MM.1S (cell line): ENCODE measurements around the gene BID.
A peak's percentile ranks its signal among the peaks of the same experiment; 100 is the strongest.

Source experiments
- DNase-seq: peaks from one replicate; pipeline ENCODE4 v3.0.0-alpha.2; 2015
- H2AFZ ChIP-seq: fragments of 300-600 bp; sonication (generic); 2 replicates; pipeline ENCODE4 v1.6.0; 2016; ENCODE audit warnings: antibody characterized with exemption, low read length
- H3F3A ChIP-seq: fragments of 300-600 bp; sonication (generic); 2 replicates; pipeline ENCODE4 v1.6.1; 2016; ENCODE audit warnings: mild to moderate bottlenecking, antibody characterized with exemption, low read length, moderate library complexity, mixed read lengths; ENCODE audit not compliant: insufficient read depth
- H3K27ac ChIP-seq: fragments of 300-600 bp; sonication (generic); 2 replicates; pipeline ENCODE4 v1.5.1; 2016; ENCODE audit warnings: mild to moderate bottlenecking, low read length
- H3K27me3 ChIP-seq: fragments of 300-600 bp; sonication (generic); replicated peaks from 2 replicates; pipeline ENCODE4 v1.6.0; 2016; ENCODE audit warnings: low read length; ENCODE audit not compliant: insufficient read depth
- H3K36me3 ChIP-seq: fragments of 300-600 bp; sonication (generic); replicated peaks from 2 replicates; pipeline ENCODE4 v1.6.1; 2016; ENCODE audit warnings: mild to moderate bottlenecking, low read length, mixed read lengths; ENCODE audit not compliant: insufficient read depth
- H3K4me1 ChIP-seq: fragments of 300-600 bp; sonication (generic); 2 replicates; pipeline ENCODE4 v1.6.1; 2016; ENCODE audit warnings: low read length, mixed read lengths
- H3K4me2 ChIP-seq: fragments of 300-600 bp; sonication (generic); 2 replicates; pipeline ENCODE4 v1.6.0; 2016; ENCODE audit warnings: low read depth, low read length
- H3K4me3 ChIP-seq: fragments of 300-600 bp; sonication (generic); 2 replicates; pipeline ENCODE4 v1.5.1; 2016; ENCODE audit warnings: low read length, mixed read lengths
- H3K79me2 ChIP-seq: fragments of 300-600 bp; sonication (generic); 2 replicates; pipeline ENCODE4 v1.6.1; 2016; ENCODE audit warnings: mixed run types, low read length, mixed read lengths
- H3K9ac ChIP-seq: fragments of 300-600 bp; sonication (generic); 2 replicates; pipeline ENCODE4 v1.6.1; 2016; ENCODE audit warnings: low read length, mixed read lengths
- H3K9me2 ChIP-seq: fragments of 300-600 bp; sonication (generic); replicated peaks from 2 replicates; pipeline ENCODE4 v1.6.1; 2016; ENCODE audit warnings: mild to moderate bottlenecking, low read length, mixed read lengths; ENCODE audit not compliant: insufficient read depth
- H3K9me3 ChIP-seq: fragments of 300-600 bp; sonication (generic); replicated peaks from 2 replicates; pipeline ENCODE4 v1.6.1; 2016; ENCODE audit warnings: mild to moderate bottlenecking, low read length, mixed read lengths; ENCODE audit not compliant: insufficient read depth
- H4K20me1 ChIP-seq: fragments of 300-600 bp; sonication (generic); 2 replicates; pipeline ENCODE4 v1.6.1; 2016; ENCODE audit warnings: mild to moderate bottlenecking, low read length, moderate library complexity, mixed read lengths; ENCODE audit not compliant: insufficient read depth
- EZH2 ChIP-seq: fragments of 300-600 bp; sonication (generic); optimal IDR thresholded peaks from 2 replicates; pipeline ENCODE3; 2017; ENCODE audit warnings: low read depth, mild to moderate bottlenecking, antibody characterized with exemption, low read length, mixed read lengths
- EZH2phosphoT487 ChIP-seq: fragments of 300-600 bp; sonication (generic); IDR thresholded peaks from 2 replicates; pipeline ENCODE4 v1.6.1; 2018; ENCODE audit warnings: antibody characterized with exemption, low read length
- TF ChIP-seq, protein P1 (sequence below): fragments of 300-600 bp; sonication (generic); IDR thresholded peaks from 2 replicates; pipeline ENCODE4 v1.5.1; 2016; ENCODE audit warnings: antibody characterized with exemption, low read length, mixed read lengths

The BID gene

DNA sequence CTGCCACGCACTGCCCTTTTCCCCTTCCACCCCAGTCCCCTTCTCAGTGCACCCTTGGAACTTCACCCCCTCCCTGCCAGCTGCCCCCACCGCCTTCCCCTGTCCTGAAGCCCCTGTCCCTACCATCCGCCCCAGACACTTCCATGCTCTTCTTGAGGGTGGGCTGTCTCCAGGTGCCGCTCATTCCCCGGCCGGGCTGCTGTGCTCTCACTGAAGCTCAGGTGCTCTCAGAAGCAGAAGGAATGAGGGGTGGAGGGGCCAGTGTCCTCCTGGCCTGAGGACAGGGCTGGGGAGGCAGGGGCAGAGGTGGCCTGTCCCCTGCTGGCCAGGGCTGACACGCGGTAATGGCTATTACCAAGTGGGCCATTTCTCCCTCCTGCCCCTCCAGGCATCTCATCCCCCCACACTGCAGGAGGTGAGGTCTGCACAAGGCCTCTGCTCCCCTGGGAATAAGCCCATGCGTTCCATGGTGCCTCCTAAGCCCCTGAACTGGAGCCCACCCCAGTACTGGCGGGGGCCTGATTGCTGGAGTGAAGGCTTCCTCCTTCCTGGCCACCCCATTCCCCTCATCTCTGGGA is 6.6 kb upstream of the BID start:
- no peaks in the 10 kb centered on the region for H4K20me1 ChIP-seq
- H3K9me2 ChIP-seq = no peaks in the 10 kb centered on the region
- H3K79me2 ChIP-seq = peaks cover 27% of the 10 kb centered on the region
- H3K4me2 ChIP-seq = no peak overlapping the region
- TF ChIP-seq, protein P1, sequence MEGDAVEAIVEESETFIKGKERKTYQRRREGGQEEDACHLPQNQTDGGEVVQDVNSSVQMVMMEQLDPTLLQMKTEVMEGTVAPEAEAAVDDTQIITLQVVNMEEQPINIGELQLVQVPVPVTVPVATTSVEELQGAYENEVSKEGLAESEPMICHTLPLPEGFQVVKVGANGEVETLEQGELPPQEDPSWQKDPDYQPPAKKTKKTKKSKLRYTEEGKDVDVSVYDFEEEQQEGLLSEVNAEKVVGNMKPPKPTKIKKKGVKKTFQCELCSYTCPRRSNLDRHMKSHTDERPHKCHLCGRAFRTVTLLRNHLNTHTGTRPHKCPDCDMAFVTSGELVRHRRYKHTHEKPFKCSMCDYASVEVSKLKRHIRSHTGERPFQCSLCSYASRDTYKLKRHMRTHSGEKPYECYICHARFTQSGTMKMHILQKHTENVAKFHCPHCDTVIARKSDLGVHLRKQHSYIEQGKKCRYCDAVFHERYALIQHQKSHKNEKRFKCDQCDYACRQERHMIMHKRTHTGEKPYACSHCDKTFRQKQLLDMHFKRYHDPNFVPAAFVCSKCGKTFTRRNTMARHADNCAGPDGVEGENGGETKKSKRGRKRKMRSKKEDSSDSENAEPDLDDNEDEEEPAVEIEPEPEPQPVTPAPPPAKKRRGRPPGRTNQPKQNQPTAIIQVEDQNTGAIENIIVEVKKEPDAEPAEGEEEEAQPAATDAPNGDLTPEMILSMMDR = no peak
- no peak overlapping the region for H3K4me3 ChIP-seq
- H3K9me3 ChIP-seq = no peaks in the 10 kb centered on the region
- no peak overlapping the region for H3K9ac ChIP-seq
- H3K27ac ChIP-seq = peak overlapping the region; percentile 57
- H3K36me3 ChIP-seq = no peaks in the 10 kb centered on the region
- no peak for DNase-seq
- no peaks in the 10 kb centered on the region for H3K4me1 ChIP-seq
- H3F3A ChIP-seq = peaks cover 8% of the 10 kb centered on the region
- no peak overlapping the region for H2AFZ ChIP-seq
- no peaks in the 10 kb centered on the region for H3K27me3 ChIP-seq

DNA sequence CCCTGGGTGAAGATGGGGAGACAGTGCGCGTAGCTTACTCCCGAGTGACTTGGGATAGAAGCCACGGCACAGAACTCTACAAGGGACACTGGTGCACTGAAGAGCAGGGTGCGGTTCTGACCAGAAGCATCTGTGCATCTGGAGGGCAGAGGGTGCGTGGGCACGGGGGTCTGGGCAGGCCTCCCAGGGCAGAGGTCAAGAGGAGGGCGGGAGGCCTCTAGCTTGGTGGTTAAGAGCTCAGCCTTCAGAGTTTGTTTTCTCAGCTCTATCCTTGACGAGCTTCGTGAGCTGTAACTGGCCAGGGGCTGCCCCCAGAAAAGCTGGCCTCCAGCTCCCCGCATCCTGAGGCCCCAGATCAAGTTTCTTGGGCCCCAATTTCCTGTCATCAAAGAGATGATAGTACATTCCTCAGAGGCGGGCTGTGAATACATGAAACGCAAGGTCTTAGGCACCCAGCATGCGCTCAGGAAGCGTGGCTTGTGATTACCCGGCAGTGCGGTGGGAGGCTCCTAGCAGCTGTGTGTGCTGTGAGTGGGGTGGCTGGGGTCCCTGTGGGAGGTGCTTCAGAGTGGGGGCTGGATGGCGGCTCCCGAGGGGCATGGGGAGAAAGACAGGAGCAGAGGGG is 6.0 kb upstream of the BID start:
- DNase-seq = no peak
- peaks cover 8% of the 10 kb centered on the region for H3F3A ChIP-seq
- no peaks in the 10 kb centered on the region for H3K4me1 ChIP-seq
- TF ChIP-seq, protein P1 = no peak
- no peak for TF ChIP-seq EZH2
- TF ChIP-seq EZH2phosphoT487 = no peak
- no peak overlapping the region for H3K4me2 ChIP-seq
- H3K9me3 ChIP-seq = no peaks in the 10 kb centered on the region
- no peaks in the 10 kb centered on the region for H3K36me3 ChIP-seq
- no peaks in the 10 kb centered on the region for H4K20me1 ChIP-seq
- H3K9ac ChIP-seq = no peak overlapping the region
- H2AFZ ChIP-seq = no peak overlapping the region
- no peaks in the 10 kb centered on the region for H3K9me2 ChIP-seq
- H3K27ac ChIP-seq = no peak overlapping the region
- H3K4me3 ChIP-seq = no peak overlapping the region
- H3K79me2 ChIP-seq = peaks cover 27% of the 10 kb centered on the region
- H3K27me3 ChIP-seq = no peaks in the 10 kb centered on the region

DNA sequence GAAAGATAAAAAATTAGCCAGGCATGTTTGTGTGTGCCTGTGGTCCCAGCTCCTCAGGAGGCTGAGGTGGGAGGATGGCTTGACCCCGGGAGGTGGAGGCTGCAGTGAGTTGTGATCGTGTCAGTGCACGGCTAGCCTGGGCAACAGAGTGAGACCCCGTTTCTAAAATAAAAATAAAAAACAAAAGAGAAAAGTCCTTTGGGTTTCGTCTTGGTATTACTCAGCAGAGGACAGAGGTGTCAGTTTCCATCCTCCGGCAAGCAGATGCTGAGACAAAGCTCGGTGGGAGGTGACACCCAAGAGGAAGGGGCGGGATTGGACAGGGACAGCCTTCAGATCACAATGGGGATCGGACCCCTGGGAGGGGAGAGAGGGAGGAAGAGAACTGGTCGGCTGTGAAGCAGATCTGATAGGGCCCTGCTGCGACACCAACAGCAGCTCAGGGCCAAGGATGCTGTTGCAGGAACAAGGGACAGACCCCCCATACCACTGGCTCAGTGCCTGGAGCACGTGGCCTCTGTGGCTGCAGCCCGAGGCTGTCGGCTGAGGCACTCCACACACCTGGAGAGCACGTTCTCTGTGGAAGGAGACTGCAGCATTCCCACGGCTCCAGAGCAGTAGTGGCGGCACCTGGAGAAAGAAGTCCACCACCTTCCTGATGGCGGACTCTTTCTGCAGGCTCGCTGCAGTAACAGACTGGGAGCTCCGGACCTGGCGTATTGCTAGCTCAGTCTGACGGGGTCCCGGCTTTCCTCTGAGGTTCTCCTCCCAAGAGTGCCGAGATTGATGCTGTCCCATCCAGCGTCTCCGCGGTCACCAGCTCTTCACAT is 5.2 kb upstream of the BID start:
- Histone ChIP-seq H3K4me2 (no peak overlapping the region), H3K36me3 (no peaks in the 10 kb centered on the region), H3K79me2 (peaks cover 27% of the 10 kb centered on the region), H3K27me3 (no peaks in the 10 kb centered on the region), H3K9ac (no peak overlapping the region), H2AFZ (no peak overlapping the region), H3K9me2 (no peaks in the 10 kb centered on the region), H3K9me3 (no peaks in the 10 kb centered on the region), H3K4me3 (no peak overlapping the region), H3K27ac (no peak overlapping the region), H4K20me1 (no peaks in the 10 kb centered on the region), H3F3A (peaks cover 8% of the 10 kb centered on the region), H3K4me1 (no peaks in the 10 kb centered on the region)
- TF ChIP-seq, protein P1 = no peak
- TF ChIP-seq EZH2 = no peak
- no peak for TF ChIP-seq EZH2phosphoT487
- DNase-seq = no peak
